Left renal pelvis (tissue), 4 donors: Measurements from ENCODE around the gene TPRN. TPM values are rescaled to one million over a fixed set of nuclear protein-coding genes. Genes with fewer than 3 reads are reported as not detected.

ENCODE experiments used
- DNase-seq, 4 donors: peaks; one replicate each; pipeline ENCODE4 v3.0.0-alpha.2; 2013; ENCODE audit warnings: low read depth in 4 of 4, low spot score in 3 of 4
- polyA plus RNA-seq, 4 donors: library from polyadenylated mRNA; unstranded; fragments of 120-200 nt; gene quantifications; one replicate each; pipeline ENCODE4 v1.2.1, GENCODE V29; 2013; ENCODE audit not compliant: insufficient read length in 4 of 4

The TPRN gene
- polyA plus RNA-seq, 4 donors = 8.3 to 19.6 (median 11.5) TPM

- no peak for DNase-seq
Measured at GRCh38 chr9:137225699-137226331, 25.3 kb upstream of the TPRN start.

DNA sequence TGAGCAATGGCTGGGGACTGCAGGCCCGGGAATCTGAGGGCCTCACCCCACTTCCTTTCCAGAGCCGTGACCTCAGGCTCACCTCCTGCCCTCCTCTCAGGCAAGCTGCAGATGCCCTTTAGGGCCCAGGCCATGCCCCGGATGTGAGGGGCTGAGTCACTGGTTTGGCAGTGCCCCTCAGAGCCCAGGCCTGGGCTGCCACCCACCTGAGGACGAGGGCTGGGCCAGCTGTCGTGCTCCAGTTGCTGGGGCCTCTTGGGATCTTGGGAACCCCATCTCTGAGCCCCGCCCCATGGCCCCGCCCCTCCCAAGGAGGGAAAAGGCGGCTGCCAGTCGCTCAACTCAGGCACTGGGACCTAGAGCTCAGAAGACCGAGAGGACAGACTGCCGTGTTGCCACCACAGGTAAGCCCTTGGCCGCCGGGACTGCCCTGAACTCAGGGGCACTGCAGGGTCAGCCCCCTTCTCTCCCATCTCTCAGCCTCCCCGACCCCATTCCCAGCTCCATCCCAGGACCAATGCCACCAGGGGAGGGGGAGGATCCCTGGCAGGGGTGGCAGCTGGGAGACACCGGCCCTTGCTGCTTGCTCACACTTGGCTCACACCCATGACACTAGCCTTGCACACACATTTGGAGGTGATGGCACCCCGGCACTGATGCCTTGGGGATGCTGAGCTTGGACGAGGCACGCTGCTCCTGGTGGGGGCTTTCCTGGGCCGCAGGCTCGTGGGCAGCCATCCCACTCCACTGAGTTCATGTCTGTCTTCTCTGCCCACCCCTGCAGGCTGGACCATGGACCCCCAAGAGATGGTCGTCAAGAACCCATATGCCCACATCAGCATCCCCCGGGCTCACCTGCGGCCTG, 24.5 kb upstream of the TPRN start, which contains the start of gene CYSRT1:
CYSRT1 (plus strand) TSS at position 345 of the 865 bp plus-strand sequence; CDS start at position 793, 448 bp downstream.
- DNase-seq = no peak

DNA sequence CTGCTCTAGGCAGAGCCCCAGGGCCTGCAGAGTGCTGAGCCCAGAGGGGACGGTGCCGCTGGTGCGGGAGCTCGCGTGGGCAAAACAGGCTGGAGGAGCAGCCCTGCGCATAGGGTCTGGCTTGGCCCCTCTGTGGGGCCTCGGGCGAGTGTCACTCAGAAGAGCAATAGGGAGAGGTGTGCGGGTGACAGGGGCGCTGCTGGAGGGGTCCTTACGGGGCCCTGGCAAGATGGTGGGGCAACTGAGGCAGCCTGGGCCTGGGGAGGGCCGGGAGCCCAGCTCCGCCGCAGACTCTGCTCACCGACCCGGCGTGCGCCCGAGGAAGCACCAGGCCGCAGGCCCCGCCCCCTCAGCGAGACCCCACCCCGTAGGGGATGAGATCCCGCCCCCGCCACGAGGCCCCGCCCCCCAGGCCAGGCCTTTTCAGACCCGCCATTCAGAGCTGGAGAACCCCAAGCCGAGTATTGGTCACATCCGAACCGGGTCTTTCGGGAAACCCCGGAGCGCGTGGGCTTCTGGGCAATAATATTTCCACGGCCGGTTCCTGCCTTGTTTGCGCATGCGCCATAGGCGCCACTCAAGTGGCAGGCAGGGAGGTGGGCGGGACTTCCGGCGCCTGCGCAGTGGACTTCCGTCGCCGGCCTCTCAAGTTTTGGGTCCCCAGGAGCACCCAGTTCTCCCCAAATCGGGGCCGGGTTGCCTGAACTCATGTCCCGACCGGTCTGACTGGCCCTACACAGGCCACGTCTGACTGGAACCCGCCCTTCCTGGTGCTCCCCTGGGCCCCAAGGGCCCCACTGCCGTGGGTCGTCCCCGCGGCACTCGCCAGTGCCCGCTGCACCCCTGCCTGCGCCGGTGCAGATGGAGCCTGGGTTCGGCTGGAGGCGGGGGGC, 22.8 kb upstream of the TPRN start:
- DNase-seq = peak; percentile 90 to 95 (median 94)

GRCh38 chr9:137222190-137223077, 21.9 kb upstream of the TPRN start, which contains the start of gene RNF208:
TSS of gene RNF208 (minus strand) at chr9:137222240. CDS start at chr9:137221212, 1,028 bp downstream.
- no peak for DNase-seq

GRCh38 chr9:137221506-137222111, 21.1 kb upstream of the TPRN start:
- no peak for DNase-seq

DNA sequence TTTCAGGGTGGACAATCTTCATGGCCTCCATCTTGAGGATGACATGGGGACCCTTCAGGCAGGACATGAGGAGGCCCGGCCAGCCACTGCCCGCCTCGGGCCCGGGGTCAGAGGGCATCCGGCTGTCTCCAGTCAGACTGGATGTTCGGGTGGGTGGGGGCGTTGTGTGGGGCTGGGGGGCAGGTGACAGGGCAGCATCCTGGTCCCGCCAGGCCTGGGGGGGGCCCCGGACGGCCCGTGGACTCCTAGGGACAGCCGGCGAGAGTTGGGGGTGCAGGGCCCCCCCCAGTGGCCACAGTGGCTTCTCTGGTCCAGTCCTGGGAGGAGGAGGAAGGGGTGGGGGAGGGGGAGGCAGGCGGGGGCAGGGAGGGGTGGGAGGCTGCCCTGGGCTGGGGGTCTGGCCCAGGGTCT, 20.6 kb upstream of the TPRN start:
- no peak for DNase-seq

DNA sequence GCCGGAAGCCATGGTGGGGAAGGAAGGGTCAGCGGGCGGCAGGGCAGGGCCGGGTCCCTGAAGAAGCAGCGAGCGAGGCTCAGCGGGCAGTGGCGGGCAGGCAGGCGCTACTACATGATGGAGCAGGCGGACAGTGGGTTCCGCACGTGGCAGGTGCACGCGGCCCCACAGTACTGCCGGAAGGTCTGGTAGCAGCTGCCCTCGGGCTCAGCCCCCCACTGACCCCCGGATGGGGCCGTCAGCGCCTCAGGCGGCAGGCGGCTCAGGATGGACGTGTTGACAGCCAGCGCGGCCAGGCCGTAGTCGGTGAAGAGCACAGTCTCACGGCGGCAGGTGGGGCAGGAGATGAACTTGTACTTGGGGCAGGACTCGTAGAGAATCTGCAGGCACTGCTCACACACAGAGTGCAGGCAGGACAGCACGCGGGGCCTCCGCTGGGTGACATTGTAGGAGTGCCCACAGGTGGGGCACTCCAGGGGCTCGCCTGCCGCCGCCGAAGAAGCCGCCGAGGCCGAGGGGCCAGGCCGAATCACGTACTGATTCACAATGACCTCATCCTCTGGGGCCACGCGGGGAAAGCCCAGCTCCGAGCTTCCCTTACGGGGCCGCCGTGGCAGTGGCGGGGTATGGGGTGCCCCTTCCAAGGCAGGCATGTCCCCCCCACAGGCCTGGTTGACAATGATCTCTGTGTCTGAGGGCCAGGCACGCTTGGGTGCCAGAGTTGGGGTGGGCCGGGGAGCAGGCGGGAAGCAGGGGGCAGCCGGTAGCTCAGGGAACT, 20.0 kb upstream of the TPRN start:
- no peak for DNase-seq

DNA sequence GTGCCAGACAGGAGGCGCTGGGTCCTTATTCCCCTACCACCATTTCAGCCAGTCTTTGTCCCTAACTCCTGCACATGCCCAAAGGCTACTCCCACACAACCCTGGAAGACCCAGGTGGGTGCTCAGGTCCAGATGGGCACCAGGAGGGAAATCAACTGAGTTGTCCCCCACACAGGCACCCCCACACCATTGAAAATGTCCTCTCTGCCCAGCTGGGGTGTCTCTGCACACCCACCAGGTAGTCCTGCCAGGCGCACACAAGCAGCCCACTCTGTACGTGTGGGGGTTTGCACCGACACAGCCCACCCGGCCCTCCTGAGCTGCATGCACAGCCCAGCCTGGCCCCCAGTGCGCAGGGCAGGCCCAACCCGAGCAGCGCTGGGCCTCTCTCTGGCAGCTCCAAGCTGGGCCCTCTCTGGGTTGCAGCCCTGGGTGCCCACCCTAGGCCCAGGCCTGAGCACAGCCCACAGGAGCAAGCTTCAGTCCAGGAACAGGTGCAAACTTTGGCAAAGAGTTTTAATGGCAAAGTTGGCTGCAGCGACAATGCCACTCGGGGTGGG, 19.3 kb upstream of the TPRN start:
- no peak for DNase-seq

DNA sequence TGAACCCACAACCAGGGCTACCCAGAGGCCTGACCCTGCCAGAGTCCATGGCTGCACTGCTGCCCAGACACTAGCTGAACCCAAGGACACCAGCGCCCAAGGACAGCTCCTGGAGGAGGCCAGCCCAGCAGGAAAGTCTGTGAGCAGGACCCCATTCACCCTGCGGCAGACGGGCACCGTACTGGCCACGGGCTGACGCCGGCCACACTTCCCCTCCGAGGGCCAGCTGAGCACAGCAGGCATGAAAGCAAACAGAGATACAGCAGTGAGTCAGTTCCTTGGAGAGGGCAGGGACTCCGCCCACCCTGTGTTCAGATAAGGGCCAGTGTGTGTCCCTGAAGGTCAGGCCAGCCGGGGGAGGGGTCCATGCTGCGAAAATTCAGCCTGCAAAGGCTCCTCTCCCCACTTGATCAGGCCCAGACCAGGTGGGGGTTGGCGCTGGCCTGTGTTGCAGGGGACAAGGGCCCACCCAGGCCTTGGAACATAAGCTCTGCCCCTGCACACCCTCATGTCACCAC, 18.3 kb upstream of the TPRN start:
- DNase-seq = no peak

DNA sequence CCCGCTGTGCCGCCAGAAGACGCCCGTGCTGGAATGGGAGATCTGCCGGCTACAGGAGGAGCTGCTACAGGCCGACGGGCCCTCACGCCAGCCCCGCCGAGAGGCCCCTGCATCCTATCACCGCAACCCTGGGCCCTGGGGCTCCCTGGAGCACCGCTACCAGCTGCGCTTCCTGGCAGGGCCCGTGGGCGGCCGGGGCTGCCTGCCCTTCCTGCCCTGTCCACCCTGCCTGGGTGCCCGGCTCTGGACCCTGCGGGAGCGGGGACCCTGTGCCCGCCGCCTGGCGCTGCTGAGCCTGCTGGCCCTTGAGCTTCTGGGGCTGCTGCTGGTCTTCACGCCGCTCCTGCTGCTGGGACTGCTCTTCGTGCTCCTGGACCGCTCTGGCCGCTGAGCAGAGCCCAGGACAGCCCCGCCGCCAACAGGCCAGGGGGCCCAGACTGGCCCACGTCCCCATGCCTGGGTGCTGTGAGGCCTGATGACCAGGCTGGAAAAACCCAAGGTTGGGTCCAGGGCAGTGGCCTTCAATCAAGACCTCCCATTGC, 17.7 kb upstream of the TPRN start:
- no peak for DNase-seq

GRCh38 chr9:137217276-137218211, 17.0 kb upstream of the TPRN start:
- DNase-seq = no peak

DNA sequence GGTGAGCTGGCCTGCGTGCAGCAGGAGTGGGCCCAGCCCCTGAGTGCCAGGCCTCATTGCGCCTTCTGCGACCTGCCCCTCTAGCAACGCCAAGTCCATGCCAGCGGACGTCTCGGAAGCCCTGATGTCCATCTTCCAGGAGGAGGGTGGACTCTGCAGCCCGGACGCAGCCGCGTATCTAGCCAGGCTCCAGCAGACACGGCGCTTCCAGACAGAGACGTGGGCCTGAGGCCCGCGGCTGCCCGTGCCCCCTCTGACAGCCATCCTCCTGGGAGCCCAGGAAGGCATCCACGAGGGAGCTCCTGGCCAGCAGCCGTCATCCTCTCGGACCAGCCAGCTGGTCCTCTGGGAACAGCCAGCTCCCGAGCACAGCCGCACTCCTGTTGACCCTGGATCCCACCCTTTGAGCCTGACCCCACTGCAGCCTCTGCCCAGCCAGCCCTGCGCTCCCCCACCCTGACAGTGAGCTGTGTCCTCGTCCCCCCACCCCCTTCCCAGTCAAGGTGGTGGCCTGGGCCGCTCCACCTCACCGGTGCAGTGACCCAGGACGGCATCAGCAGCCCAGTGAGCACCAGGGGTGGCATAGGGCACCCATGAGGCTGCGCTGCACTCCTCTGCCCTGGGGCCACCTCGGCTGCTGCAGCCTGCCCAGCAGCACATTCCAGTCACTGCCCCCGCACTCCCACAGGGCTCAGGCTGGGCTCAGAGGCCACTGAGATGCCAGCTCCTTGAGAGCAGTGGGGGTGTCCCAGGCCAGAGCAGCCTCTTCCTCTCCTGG, 15.8 kb upstream of the TPRN start:
- no peak for DNase-seq

- no peak for DNase-seq
Measured at GRCh38 chr9:137215196-137215986, 14.8 kb upstream of the TPRN start.

- DNase-seq = no peak
Measured at GRCh38 chr9:137214620-137215019, 14.1 kb upstream of the TPRN start.
